ENCODE results near the gene LIF. TPM values are rescaled to one million over a fixed set of nuclear protein-coding genes. Genes with fewer than 3 reads are reported as not detected.
"Not testable (repeated sequence)": the region's sequence is repeated elsewhere in the genome, so short reads cannot be mapped to it uniquely, and the experiment has no call there.

Gene LIF
- polyA plus RNA-seq, 1 of the 3 experiments (the other 2 are of a cell fraction), result 24.6 TPM

DNA sequence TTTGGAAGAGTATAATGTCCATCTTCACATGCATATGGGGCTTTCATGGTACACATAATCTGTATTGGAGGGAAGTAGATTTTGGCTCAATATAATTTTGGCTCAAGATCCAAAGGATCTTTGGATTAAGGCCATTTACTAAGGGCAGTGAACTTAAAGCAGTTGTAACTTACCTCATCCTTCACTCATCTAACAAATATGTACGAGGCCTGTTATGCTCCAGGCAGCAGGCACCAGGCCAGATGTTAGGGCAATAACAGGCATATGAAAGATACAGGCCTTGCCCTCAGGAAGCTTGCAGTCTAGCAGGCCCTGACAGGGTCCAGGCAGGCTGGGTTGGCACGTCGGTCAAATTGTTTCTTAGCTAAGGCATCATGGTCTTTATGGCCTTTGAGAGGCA lies 44.6 kb downstream of the LIF start:
- 88% methylated on average over 3 of the region's 3 CpGs for WGBS (ENCODE audit: low lambda C conversion rate)
- Histone ChIP-seq H3K36me3 (replicated peaks in 1 of 2; ENCODE audit: control insufficient read depth in 1 of 2, insufficient read depth in 2 of 2, low read length in 1 of 2) (no peaks in the 10 kb centered on the region), H3K9me2 (no peaks in the 10 kb centered on the region), H3K27me3 (ENCODE audit: insufficient read depth) (no peaks in the 10 kb centered on the region), H2AFZ (ENCODE audit: low read depth) (no peak overlapping the region), H3K9me3 (no peaks in the 10 kb centered on the region), H3K4me3 (ENCODE audit: low read depth in 2 of 2, low read length in 1 of 2) (no peak overlapping the region), H3K4me2 (no peak overlapping the region), H3K27ac (ENCODE audit: low read depth in 2 of 2, low read length in 1 of 2) (no peak overlapping the region), H3K9ac (no peak overlapping the region), H3F3A (replicated peaks; ENCODE audit: insufficient read depth) (peaks cover 34% of the 10 kb centered on the region), H3K79me2 (ENCODE audit: insufficient read depth) (no peaks in the 10 kb centered on the region), H4K20me1 (ENCODE audit: insufficient read depth) (no peaks in the 10 kb centered on the region), H3K4me1 (ENCODE audit: control insufficient read depth in 1 of 2, insufficient read depth in 2 of 2, low read depth in 1 of 2, low read length in 1 of 2) (peaks cover 24 to 33% of the 10 kb centered on the region in 2 experiments; a peak in 3 of 4 replicates)
- no peak for TF ChIP-seq FOXJ3 (CRISPR knock-in tag; IDR thresholded peaks at IDR 0.05)
- TF ChIP-seq FOSL2 (IDR thresholded peaks at IDR 0.05; ENCODE audit: borderline replicate concordance, low read depth), result no peak
- peak; percentile 23; the same call in 1 of the 2 replicates for TF ChIP-seq JUND (IDR thresholded peaks at IDR 0.05)
- TF ChIP-seq, protein P1, sequence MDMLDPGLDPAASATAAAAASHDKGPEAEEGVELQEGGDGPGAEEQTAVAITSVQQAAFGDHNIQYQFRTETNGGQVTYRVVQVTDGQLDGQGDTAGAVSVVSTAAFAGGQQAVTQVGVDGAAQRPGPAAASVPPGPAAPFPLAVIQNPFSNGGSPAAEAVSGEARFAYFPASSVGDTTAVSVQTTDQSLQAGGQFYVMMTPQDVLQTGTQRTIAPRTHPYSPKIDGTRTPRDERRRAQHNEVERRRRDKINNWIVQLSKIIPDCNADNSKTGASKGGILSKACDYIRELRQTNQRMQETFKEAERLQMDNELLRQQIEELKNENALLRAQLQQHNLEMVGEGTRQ (IDR thresholded peaks at IDR 0.05; ENCODE audit: borderline replicate concordance, low read depth, low read length), result no peak
- TF ChIP-seq MEF2A (IDR thresholded peaks at IDR 0.05; ENCODE audit: borderline replicate concordance, low read depth), result no peak
- no peak for TF ChIP-seq ELF1 (IDR thresholded peaks at IDR 0.05)
- no peak for TF ChIP-seq MXI1 (IDR thresholded peaks at IDR 0.05; ENCODE audit: low read depth, low read length)
- no peak for TF ChIP-seq POLR2AphosphoS5 (IDR thresholded peaks at IDR 0.05; ENCODE audit: low read depth, low read length)
- TF ChIP-seq GATA2 (CRISPR knock-in tag; IDR thresholded peaks at IDR 0.05), result no peak
- TF ChIP-seq, protein P2, sequence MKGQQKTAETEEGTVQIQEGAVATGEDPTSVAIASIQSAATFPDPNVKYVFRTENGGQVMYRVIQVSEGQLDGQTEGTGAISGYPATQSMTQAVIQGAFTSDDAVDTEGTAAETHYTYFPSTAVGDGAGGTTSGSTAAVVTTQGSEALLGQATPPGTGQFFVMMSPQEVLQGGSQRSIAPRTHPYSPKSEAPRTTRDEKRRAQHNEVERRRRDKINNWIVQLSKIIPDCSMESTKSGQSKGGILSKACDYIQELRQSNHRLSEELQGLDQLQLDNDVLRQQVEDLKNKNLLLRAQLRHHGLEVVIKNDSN (IDR thresholded peaks at IDR 0.05; ENCODE audit: borderline replicate concordance, low read depth), result 0 out of 2 replicates have a peak, but pooled peaks have one; percentile 8
- TF ChIP-seq RAD21 (IDR thresholded peaks at IDR 0.05; ENCODE audit: low read length), result no peak
- no peak for TF ChIP-seq RXRA (IDR thresholded peaks at IDR 0.05; ENCODE audit: borderline replicate concordance, low read depth)
- ChIA-PET POLR2A (no interaction called here), CTCF (interaction anchor here (0.8 to 1.1 kb wide), 2 partner anchors 12 to 81 kb away, joined by 3 to 4 read pairs; no protein-coding TSS in a partner anchor)
- no peak for DNase-seq

DNA sequence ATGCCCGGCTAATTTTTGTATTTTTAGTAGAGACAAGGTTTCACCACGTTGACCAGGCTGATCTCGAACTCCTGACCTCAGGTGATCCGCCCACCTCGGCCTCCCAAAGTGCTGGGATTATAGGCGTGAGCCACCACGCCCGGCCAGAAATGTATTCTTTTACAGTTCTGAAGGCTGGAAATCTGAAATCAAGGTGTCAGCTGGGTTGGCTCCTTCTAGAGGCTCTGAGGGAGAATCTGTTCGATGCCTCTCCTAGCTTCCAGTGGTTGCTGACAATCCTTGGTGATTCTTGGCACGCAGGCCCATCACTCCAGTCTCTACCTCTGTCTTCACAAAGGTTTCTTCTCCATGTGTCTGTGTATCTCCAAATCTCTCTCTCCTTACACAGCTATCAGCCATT lies 45.7 kb downstream of the LIF start:
- H3K27ac ChIP-seq (ENCODE audit: low read depth in 2 of 2, low read length in 1 of 2); H4K20me1 ChIP-seq (ENCODE audit: insufficient read depth); H3K79me2 ChIP-seq (ENCODE audit: insufficient read depth); H3K9me3 ChIP-seq; H3K4me2 ChIP-seq; POLR2A ChIA-PET; H2AFZ ChIP-seq (ENCODE audit: low read depth); H3K4me3 ChIP-seq (ENCODE audit: low read depth in 2 of 2, low read length in 1 of 2); H3K27me3 ChIP-seq (ENCODE audit: insufficient read depth); DNase-seq; H3K36me3 ChIP-seq (replicated peaks in 1 of 2; ENCODE audit: control insufficient read depth in 1 of 2, insufficient read depth in 2 of 2, low read length in 1 of 2); H3K9me2 ChIP-seq; H3K9ac ChIP-seq: not testable (repeated sequence)
- H3F3A ChIP-seq (replicated peaks; ENCODE audit: insufficient read depth), result peaks cover 36% of the 10 kb centered on the region
- peaks cover 24 to 29% of the 10 kb centered on the region in 2 experiments; a peak in 3 of 4 replicates for H3K4me1 ChIP-seq (ENCODE audit: control insufficient read depth in 1 of 2, insufficient read depth in 2 of 2, low read depth in 1 of 2, low read length in 1 of 2)
- CTCF ChIA-PET, result interaction anchor here (1.2 kb wide), 2 partner anchors 55 to 94 kb away, joined by 3 to 4 read pairs; no protein-coding TSS in a partner anchor
- WGBS (ENCODE audit: low lambda C conversion rate), result 94% methylated on average over 9 of the region's 10 CpGs

Measured in SK-N-SH (cell line).